Measurements from ENCODE around the gene PTPRCAP.

DNA sequence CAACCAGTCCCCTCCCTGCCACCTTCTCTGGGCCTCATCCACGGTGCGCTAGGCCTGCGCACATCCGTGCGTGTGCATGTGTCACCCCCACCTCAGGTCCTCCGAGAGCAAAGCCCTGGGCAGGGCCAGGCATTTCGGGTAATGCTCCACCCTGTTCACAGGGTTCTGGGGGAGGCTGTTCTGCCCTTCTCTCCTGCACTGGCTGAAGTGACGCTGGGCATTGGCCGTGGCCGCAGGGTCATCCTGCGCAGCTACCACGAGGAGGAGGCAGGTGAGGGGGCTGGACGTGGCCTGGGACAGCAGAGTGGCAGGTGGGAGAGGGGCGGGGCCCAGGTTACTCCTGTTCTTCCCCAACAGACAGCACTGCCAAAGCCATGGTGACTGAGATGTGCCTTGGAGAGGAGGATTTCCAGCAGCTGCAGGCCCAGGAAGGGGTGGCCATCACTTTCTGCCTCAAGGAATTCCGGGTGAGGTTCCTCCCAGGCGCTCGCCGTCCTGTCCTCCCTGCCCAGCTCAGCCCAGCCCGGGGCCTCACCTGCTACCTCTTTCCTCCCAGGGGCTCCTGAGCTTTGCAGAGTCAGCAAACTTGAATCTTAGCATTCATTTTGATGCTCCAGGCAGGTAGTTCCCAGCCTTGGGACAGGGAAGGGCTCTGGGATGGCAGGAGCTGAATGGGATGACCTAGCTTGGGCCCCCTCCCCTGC, 41.8 kb downstream of the PTPRCAP start:
- TF ChIP-seq, protein P1, sequence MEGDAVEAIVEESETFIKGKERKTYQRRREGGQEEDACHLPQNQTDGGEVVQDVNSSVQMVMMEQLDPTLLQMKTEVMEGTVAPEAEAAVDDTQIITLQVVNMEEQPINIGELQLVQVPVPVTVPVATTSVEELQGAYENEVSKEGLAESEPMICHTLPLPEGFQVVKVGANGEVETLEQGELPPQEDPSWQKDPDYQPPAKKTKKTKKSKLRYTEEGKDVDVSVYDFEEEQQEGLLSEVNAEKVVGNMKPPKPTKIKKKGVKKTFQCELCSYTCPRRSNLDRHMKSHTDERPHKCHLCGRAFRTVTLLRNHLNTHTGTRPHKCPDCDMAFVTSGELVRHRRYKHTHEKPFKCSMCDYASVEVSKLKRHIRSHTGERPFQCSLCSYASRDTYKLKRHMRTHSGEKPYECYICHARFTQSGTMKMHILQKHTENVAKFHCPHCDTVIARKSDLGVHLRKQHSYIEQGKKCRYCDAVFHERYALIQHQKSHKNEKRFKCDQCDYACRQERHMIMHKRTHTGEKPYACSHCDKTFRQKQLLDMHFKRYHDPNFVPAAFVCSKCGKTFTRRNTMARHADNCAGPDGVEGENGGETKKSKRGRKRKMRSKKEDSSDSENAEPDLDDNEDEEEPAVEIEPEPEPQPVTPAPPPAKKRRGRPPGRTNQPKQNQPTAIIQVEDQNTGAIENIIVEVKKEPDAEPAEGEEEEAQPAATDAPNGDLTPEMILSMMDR (IDR thresholded peaks at IDR 0.05; ENCODE audit: low read depth, low read length, missing input control), result no peak
- TF ChIP-seq TAF1 (conservative IDR thresholded peaks at IDR 0.05), result no peak
- TF ChIP-seq, protein P2, sequence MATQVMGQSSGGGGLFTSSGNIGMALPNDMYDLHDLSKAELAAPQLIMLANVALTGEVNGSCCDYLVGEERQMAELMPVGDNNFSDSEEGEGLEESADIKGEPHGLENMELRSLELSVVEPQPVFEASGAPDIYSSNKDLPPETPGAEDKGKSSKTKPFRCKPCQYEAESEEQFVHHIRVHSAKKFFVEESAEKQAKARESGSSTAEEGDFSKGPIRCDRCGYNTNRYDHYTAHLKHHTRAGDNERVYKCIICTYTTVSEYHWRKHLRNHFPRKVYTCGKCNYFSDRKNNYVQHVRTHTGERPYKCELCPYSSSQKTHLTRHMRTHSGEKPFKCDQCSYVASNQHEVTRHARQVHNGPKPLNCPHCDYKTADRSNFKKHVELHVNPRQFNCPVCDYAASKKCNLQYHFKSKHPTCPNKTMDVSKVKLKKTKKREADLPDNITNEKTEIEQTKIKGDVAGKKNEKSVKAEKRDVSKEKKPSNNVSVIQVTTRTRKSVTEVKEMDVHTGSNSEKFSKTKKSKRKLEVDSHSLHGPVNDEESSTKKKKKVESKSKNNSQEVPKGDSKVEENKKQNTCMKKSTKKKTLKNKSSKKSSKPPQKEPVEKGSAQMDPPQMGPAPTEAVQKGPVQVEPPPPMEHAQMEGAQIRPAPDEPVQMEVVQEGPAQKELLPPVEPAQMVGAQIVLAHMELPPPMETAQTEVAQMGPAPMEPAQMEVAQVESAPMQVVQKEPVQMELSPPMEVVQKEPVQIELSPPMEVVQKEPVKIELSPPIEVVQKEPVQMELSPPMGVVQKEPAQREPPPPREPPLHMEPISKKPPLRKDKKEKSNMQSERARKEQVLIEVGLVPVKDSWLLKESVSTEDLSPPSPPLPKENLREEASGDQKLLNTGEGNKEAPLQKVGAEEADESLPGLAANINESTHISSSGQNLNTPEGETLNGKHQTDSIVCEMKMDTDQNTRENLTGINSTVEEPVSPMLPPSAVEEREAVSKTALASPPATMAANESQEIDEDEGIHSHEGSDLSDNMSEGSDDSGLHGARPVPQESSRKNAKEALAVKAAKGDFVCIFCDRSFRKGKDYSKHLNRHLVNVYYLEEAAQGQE (IDR thresholded peaks at IDR 0.05), result no peak

Data from liver (tissue), 3 donors.